Aorta (tissue), 5 donors: ENCODE results near the gene MAZ. TPM values are rescaled to one million over a fixed set of nuclear protein-coding genes. Genes with fewer than 3 reads are reported as not detected.
"Not testable (repeated sequence)": the region's sequence is repeated elsewhere in the genome, so short reads cannot be mapped to it uniquely, and the experiment has no call there.

Experiments used
- ATAC-seq: fragments of 200-7000 bp; cut with Tn5 transposase; one replicate; pipeline ENCODE4 v1.9.1; 2022; ENCODE audit warnings: moderate library complexity; ENCODE audit not compliant: low FRiP score
- DNase-seq, 2 donors: peaks; one replicate each; pipeline ENCODE4 v3.0.0-alpha.2; 2020
- H3K27ac ChIP-seq, 2 donors: one replicate each; pipeline ENCODE4 v1.5.1; 2013; ENCODE audit warnings: low read length in 2 of 2, mild to moderate bottlenecking in 2 of 2, moderate library complexity in 2 of 2, control low read depth in 1 of 2, inconsistent platforms in 1 of 2, low read depth in 1 of 2
- H3K27me3 ChIP-seq, 2 donors: one replicate each; pipeline ENCODE4 v1.6.1; 2013; ENCODE audit warnings: control low read depth in 1 of 2, low read length in 1 of 2, mild to moderate bottlenecking in 1 of 2, moderate library complexity in 1 of 2; ENCODE audit not compliant: insufficient read depth in 2 of 2, control insufficient read depth in 1 of 2
- H3K36me3 ChIP-seq, 2 donors: one replicate each; pipeline ENCODE4 v1.6.1; 2013; ENCODE audit warnings: control low read depth in 1 of 2, low read length in 1 of 2, mild to moderate bottlenecking in 1 of 2; ENCODE audit not compliant: insufficient read depth in 2 of 2, control insufficient read depth in 1 of 2
- H3K4me1 ChIP-seq, 2 donors: one replicate each; pipeline ENCODE4 v1.6.1; 2013; ENCODE audit warnings: low read length in 2 of 2, control low read depth in 1 of 2, mild to moderate bottlenecking in 1 of 2, moderate library complexity in 1 of 2; ENCODE audit not compliant: insufficient read depth in 2 of 2, control insufficient read depth in 1 of 2
- H3K4me3 ChIP-seq, 2 donors: one replicate each; pipeline ENCODE4 v1.5.1; 2013; ENCODE audit warnings: low read length in 2 of 2, control low read depth in 1 of 2, mild to moderate bottlenecking in 1 of 2
- H3K9me3 ChIP-seq: one replicate; pipeline ENCODE4 v1.6.1; 2013; ENCODE audit warnings: mild to moderate bottlenecking, low read length; ENCODE audit not compliant: control insufficient read depth
- WGBS, 2 donors: extraction: QIAGEN DNeasy Blood & Tissue Kit; methylation state at CpG; one replicate each; pipeline ENCODE4 v1.1.7; 2013; 5-methylcytosine and 5-hydroxymethylcytosine counted together
- intact Hi-C, 2 donors: fragments of 100-400 bp; cut with DNase I; formaldehyde crosslinking; loops; one replicate each; pipeline versions ENCODE4 v1.14.2 to v1.15.0; 2022
- polyA plus RNA-seq, 2 donors: library from polyadenylated mRNA; stranded (reverse); fragments of 200-250 nt; gene quantifications; one replicate each; pipeline ENCODE4 v1.2.3, GENCODE V29; 2013
- total RNA-seq, 2 donors: library from RNA; stranded (reverse); fragmentation: NEBNext Ultra II Directional; extraction: Animal tissue kit (Norgen Biotek cat#: 25700); gene quantifications; one replicate each; pipeline ENCODE4 v1.2.1, GENCODE V29; 2021
- donor health status: healthy with polysubstance abuse.
- donor health status: Bipolar disorder and iron deficiency.
- donor health status: DM: no; HTN: no; CAD: no.
- donor health status: DM: no; HTN: no; CAD: no.
- donor health status: DM: yes; HTN: yes; CAD: no.

Gene MAZ
- total and polyA plus RNA-seq, 4 donors, result 109 to 127 (median 116) TPM

GRCh38 chr16:29777576-29778350 lies 28.6 kb upstream of the MAZ start, which contains the start of gene ZG16:
TSS of gene ZG16 (plus strand) at chr16:29778256. CDS start at chr16:29779267, 1,011 bp downstream.
- no peaks in the 10 kb centered on the region for H3K4me1 ChIP-seq
- intact Hi-C loops, result no loop called here

DNA sequence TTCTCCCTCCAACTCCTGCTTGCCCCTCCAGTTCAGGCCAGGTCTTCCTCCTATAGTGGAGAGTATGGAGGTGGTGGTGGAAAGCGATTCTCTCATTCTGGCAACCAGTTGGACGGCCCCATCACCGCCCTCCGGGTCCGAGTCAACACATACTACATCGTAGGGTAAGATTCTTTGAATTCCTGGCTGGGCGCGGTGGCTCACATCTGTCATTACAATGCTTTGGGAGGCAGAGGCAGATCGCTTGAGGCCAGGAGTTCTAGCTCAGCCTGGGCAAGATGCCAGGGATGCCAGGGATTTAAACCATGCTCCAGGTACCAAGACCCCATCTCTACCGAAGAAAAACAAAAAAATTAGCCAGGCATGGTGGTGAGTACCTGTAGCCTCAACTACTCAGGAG lies 26.9 kb upstream of the MAZ start:
- 23 to 34% methylated on average over 10 of the region's 10 CpGs for WGBS, 2 donors
- Histone ChIP-seq H3K4me3 (no peak overlapping the region), H3K36me3 (no peaks in the 10 kb centered on the region), H3K4me1 (no peaks in the 10 kb centered on the region), H3K27ac (no peak overlapping the region), H3K9me3 (no peaks in the 10 kb centered on the region), H3K27me3 (no peaks in the 10 kb centered on the region)
- intact Hi-C loops, result no loop called here
- no peak for DNase-seq
- no peak for ATAC-seq

More at GRCh38 chr16:29777576-29778350, 28.6 kb upstream of the MAZ start, which contains the start of gene ZG16:
- H3K27me3 ChIP-seq, result no peaks in the 10 kb centered on the region
- ATAC-seq (no peak), DNase-seq (no peak)
- no peaks in the 10 kb centered on the region for H3K36me3 ChIP-seq
- WGBS, 2 donors, result 69 to 73% methylated on average over 10 of the region's 10 CpGs
- H3K9me3 ChIP-seq, result no peaks in the 10 kb centered on the region
- no peak within 1 kb of the TSS for H3K27ac ChIP-seq
- H3K4me3 ChIP-seq, result no peak within 1 kb of the TSS

GRCh38 chr16:29783094-29783953 lies 23.0 kb upstream of the MAZ start:
- H3K36me3 ChIP-seq, intact Hi-C loops, H3K9me3 ChIP-seq, ATAC-seq, H3K27ac ChIP-seq, DNase-seq, H3K4me1 ChIP-seq, H3K27me3 ChIP-seq, H3K4me3 ChIP-seq: not testable (repeated sequence)
- WGBS, 2 donors, result 49 to 54% methylated on average over 13 of the region's 13 CpGs

GRCh38 chr16:29784157-29784556 lies 22.2 kb upstream of the MAZ start:
- no peaks in the 10 kb centered on the region for H3K36me3 ChIP-seq
- no peak overlapping the region for H3K27ac ChIP-seq
- no peaks in the 10 kb centered on the region for H3K9me3 ChIP-seq
- ATAC-seq (no peak), DNase-seq (no peak)
- H3K4me3 ChIP-seq, result no peak overlapping the region
- intact Hi-C loops, result no loop called here
- no peaks in the 10 kb centered on the region for H3K27me3 ChIP-seq
- WGBS, 2 donors, result 92 to 100% methylated on average over 2 of the region's 2 CpGs
- no peaks in the 10 kb centered on the region for H3K4me1 ChIP-seq

- Histone ChIP-seq H3K4me1 (no peaks in the 10 kb centered on the region), H3K4me3 (no peak overlapping the region), H3K27me3 (no peaks in the 10 kb centered on the region), H3K27ac (no peak overlapping the region), H3K36me3 (no peaks in the 10 kb centered on the region), H3K9me3 (no peaks in the 10 kb centered on the region)
- DNase-seq, result peak; percentile 88 to 94
- ATAC-seq, result peak; percentile 91
- intact Hi-C loops, result no loop called here
- 2 to 4% methylated on average over 38 of the region's 38 CpGs for WGBS, 2 donors
These were observed 21.3 kb upstream of the MAZ start for GRCh38 chr16:29784901-29785500.

GRCh38 chr16:29787155-29787554 lies 19.2 kb upstream of the MAZ start:
- H3K36me3 ChIP-seq, H3K27me3 ChIP-seq, ATAC-seq, H3K9me3 ChIP-seq, H3K4me3 ChIP-seq, H3K4me1 ChIP-seq, DNase-seq, intact Hi-C loops, H3K27ac ChIP-seq: not testable (repeated sequence)
- 85 to 86% methylated on average over 4 of the region's 4 CpGs for WGBS, 2 donors

- Histone ChIP-seq H3K9me3 (no peaks in the 10 kb centered on the region), H3K4me1 (no peaks in the 10 kb centered on the region), H3K27me3 (no peaks in the 10 kb centered on the region), H3K4me3 (peak overlapping the region in 1 of 2 donors; percentile 1), H3K36me3 (no peaks in the 10 kb centered on the region), H3K27ac (peak overlapping the region; percentile 6 to 80)
- intact Hi-C loops, result no loop called here
- no peak for DNase-seq
- ATAC-seq, result no peak
- WGBS, 2 donors, result 58 to 59% methylated on average over 20 of the region's 20 CpGs
These were observed 16.6 kb upstream of the MAZ start for GRCh38 chr16:29789775-29790182.

GRCh38 chr16:29790183-29790948 lies 16.0 kb upstream of the MAZ start, which contains the start of gene KIF22:
TSS of gene KIF22 (plus strand) at chr16:29790751. CDS start at chr16:29790760, 9 bp downstream.
- H3K4me3 ChIP-seq, result peak within 1 kb of the TSS; percentile 51 to 77
- no peaks in the 10 kb centered on the region for H3K27me3 ChIP-seq
- no peaks in the 10 kb centered on the region for H3K36me3 ChIP-seq
- ATAC-seq (peak; percentile 100), DNase-seq (peak; percentile 99 to 100)
- H3K27ac ChIP-seq, result peak within 1 kb of the TSS; percentile 6 to 80
- intact Hi-C loops, result no loop called here
- H3K4me1 ChIP-seq, result no peaks in the 10 kb centered on the region
- WGBS, 2 donors, result 0% methylated on average over 64 to 67 of the region's 67 CpGs
- no peaks in the 10 kb centered on the region for H3K9me3 ChIP-seq
